ENCODE data around the gene RNF141.

GRCh38 chr11:10481560-10482349 is 59.2 kb downstream of the RNF141 start:
- TF ChIP-seq POLR2A (IDR thresholded peaks at IDR 0.05), result no peak
- no peak for TF ChIP-seq CTCF (IDR thresholded peaks at IDR 0.05)
- no peak for TF ChIP-seq EP300 (IDR thresholded peaks at IDR 0.05)
- TF ChIP-seq POLR2AphosphoS5 (IDR thresholded peaks at IDR 0.05), result no peak

Data from sigmoid colon (tissue), 4 donors.